Keratinocyte (primary cell): ENCODE measurements around the gene COL13A1. TPM values are rescaled to one million over a fixed set of nuclear protein-coding genes. Genes with fewer than 3 reads are reported as not detected.

Experiments used
- DNase-seq: peaks from one replicate; pipeline ENCODE4 v3.0.0-alpha.2; 2011; ENCODE audit warnings: low read depth, missing footprints, low spot score
- FAIRE-seq: peaks from 2 replicates; lab custom pipeline; 2011; peaks lifted over from hg19 to GRCh38; lab: Jason Lieb, UNC
- H2AFZ ChIP-seq: 2 replicates; pipeline ENCODE4 v1.6.0; 2012; ENCODE audit warnings: low read length, control low read depth, inconsistent platforms; ENCODE audit not compliant: control insufficient read depth
- H3K27ac ChIP-seq: 2 replicates; pipeline ENCODE4 v1.5.1; 2011; ENCODE audit warnings: low read length; ENCODE audit not compliant: control insufficient read depth, insufficient read depth
- H3K27me3 ChIP-seq: 3 replicates; pipeline ENCODE4 v1.6.0; 2011; ENCODE audit warnings: low read length; ENCODE audit not compliant: control insufficient read depth, insufficient read depth; ENCODE audit errors: extremely low read depth
- H3K36me3 ChIP-seq, 2 experiments: 2 replicates in 1 of 2; 3 replicates in 1 of 2; pipeline ENCODE4 v1.5.1; 2011; ENCODE audit warnings: low read length in 2 of 2, mild to moderate bottlenecking in 1 of 2; ENCODE audit not compliant: control insufficient read depth in 2 of 2, insufficient read depth in 2 of 2; ENCODE audit errors: extremely low read depth in 1 of 2
- H3K4me1 ChIP-seq: 3 replicates; pipeline ENCODE4 v1.5.1; 2011; ENCODE audit warnings: low read length; ENCODE audit not compliant: control insufficient read depth, insufficient read depth; ENCODE audit errors: extremely low read depth
- H3K4me2 ChIP-seq: 3 replicates; pipeline ENCODE4 v1.6.0; 2011; ENCODE audit warnings: low read depth, low read length; ENCODE audit not compliant: control insufficient read depth, insufficient read depth; ENCODE audit errors: extremely low read depth
- H3K4me3 ChIP-seq, 3 experiments: fragments of 200-600 bp in 1 of 3; sonication (generic) in 1 of 3; 2 replicates in 2 of 3; 3 replicates in 1 of 3; pipeline ENCODE4 v1.5.1; 2011 to 2016; ENCODE audit warnings: low read length in 3 of 3, mild to moderate bottlenecking in 3 of 3, control low read depth in 2 of 3, inconsistent platforms in 1 of 3, low read depth in 1 of 3, mixed read lengths in 1 of 3, mixed run types in 1 of 3, moderate library complexity in 1 of 3; ENCODE audit not compliant: control insufficient read depth in 2 of 3, insufficient read depth in 2 of 3; ENCODE audit errors: extremely low read depth in 1 of 3
- H3K79me2 ChIP-seq: 2 replicates; pipeline ENCODE4 v1.6.0; 2012; ENCODE audit warnings: low read length; ENCODE audit not compliant: control insufficient read depth, insufficient read depth
- H3K9ac ChIP-seq: 3 replicates; pipeline ENCODE4 v1.6.0; 2011; ENCODE audit warnings: low read length; ENCODE audit not compliant: control insufficient read depth, insufficient read depth; ENCODE audit errors: extremely low read depth
- H3K9me1 ChIP-seq: 3 replicates; pipeline ENCODE4 v1.6.0; 2011; ENCODE audit warnings: low read length; ENCODE audit not compliant: control insufficient read depth, insufficient read depth; ENCODE audit errors: extremely low read depth
- H3K9me3 ChIP-seq: 2 replicates; pipeline ENCODE4 v1.5.1; 2012; ENCODE audit warnings: low read depth, low read length; ENCODE audit not compliant: control insufficient read depth
- H4K20me1 ChIP-seq: 3 replicates; pipeline ENCODE4 v1.6.0; 2011; ENCODE audit warnings: low read length; ENCODE audit not compliant: control insufficient read depth, insufficient read depth; ENCODE audit errors: extremely low read depth
- EZH2 ChIP-seq: IDR thresholded peaks from one replicate; pipeline ENCODE4 v1.6.1; 2012; ENCODE audit warnings: inconsistent platforms, mild to moderate bottlenecking, low read length, moderate library complexity
- dilution Hi-C: fragments of 300-500 bp; cut with MboI; formaldehyde crosslinking; loops from one replicate; pipeline ENCODE4 v1.7.0; 2020; ENCODE audit warnings: low sequenced_read_pairs; ENCODE audit not compliant: extremely low pct_ligation_motif_present
- polyA plus RNA-seq, 5 experiments: library from polyadenylated mRNA; depleted of rRNA in 3 of 5; stranded (reverse) in 3 of 5; stranded (forward) in 1 of 5; unstranded in 1 of 5; fragments of >200 nt; gene quantifications; 1 replicate in 1 of 5; 2 replicates in 3 of 5; 3 replicates in 1 of 5; pipeline versions ENCODE4 v1.2.1 to v1.2.3, GENCODE V29; 2011 to 2012; ENCODE audit warnings: missing spikeins in 2 of 5, low read depth in 1 of 5, low replicate concordance in 1 of 5
- TF ChIP-seq, protein P1 (sequence below), 3 experiments: IDR thresholded peaks in 1 of 3; conservative IDR thresholded peaks in 1 of 3; optimal IDR thresholded peaks in 1 of 3; 2 replicates in 2 of 3; 3 replicates in 1 of 3; pipeline versions ENCODE3 to v1.5.1; 2011; ENCODE audit warnings: low read length in 3 of 3, mild to moderate bottlenecking in 3 of 3, moderate library complexity in 2 of 3, control low read depth in 1 of 3, inconsistent platforms in 1 of 3; ENCODE audit not compliant: insufficient read depth in 2 of 3; ENCODE audit errors: extremely low read depth in 1 of 3

Gene COL13A1
- polyA plus RNA-seq, 1 donor (not counting 4 experiments of a cell fraction or from before 2014, with no cell fraction given) = 1.5 TPM

DNA sequence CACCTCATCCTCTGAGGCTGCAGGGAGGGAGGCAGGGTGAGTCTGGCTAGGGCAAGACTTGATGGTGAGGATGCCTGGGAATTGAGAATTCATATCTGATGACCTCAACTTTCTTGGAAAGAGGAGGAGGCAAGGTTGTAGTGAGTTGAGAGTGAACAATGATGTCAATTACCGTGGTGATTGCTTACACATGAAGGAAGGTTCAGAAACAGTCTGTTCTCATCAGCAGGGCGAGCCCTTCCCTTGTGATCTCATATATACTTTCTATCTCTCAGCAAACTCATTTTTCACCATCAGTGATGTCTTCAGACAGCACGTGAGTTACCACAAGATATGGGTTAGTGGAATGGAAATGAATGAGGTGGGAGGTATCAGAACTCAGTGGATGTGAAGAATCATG is 20.1 kb upstream of the COL13A1 start:
- H3K4me2 ChIP-seq = no peak overlapping the region
- no peak overlapping the region for H3K9ac ChIP-seq
- FAIRE-seq = no peak
- no peaks in the 10 kb centered on the region for H3K9me3 ChIP-seq
- TF ChIP-seq EZH2 = no peak
- TF ChIP-seq, protein P1, sequence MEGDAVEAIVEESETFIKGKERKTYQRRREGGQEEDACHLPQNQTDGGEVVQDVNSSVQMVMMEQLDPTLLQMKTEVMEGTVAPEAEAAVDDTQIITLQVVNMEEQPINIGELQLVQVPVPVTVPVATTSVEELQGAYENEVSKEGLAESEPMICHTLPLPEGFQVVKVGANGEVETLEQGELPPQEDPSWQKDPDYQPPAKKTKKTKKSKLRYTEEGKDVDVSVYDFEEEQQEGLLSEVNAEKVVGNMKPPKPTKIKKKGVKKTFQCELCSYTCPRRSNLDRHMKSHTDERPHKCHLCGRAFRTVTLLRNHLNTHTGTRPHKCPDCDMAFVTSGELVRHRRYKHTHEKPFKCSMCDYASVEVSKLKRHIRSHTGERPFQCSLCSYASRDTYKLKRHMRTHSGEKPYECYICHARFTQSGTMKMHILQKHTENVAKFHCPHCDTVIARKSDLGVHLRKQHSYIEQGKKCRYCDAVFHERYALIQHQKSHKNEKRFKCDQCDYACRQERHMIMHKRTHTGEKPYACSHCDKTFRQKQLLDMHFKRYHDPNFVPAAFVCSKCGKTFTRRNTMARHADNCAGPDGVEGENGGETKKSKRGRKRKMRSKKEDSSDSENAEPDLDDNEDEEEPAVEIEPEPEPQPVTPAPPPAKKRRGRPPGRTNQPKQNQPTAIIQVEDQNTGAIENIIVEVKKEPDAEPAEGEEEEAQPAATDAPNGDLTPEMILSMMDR (optimal IDR thresholded peaks at IDR 0.05 in 1 of 3, IDR thresholded peaks at IDR 0.05 in 1 of 3, conservative IDR thresholded peaks at IDR 0.05 in 1 of 3; ENCODE audit: extremely low read depth in 1 of 3, insufficient read depth in 2 of 3, low read length in 3 of 3) = no peak
- H3K36me3 ChIP-seq = no peaks in the 10 kb centered on the region
- no peak for DNase-seq
- H3K27me3 ChIP-seq = peaks cover 24% of the 10 kb centered on the region
- no peak overlapping the region for H3K4me3 ChIP-seq
- H3K4me1 ChIP-seq = no peaks in the 10 kb centered on the region
- no peak overlapping the region for H2AFZ ChIP-seq
- H3K9me1 ChIP-seq = no peaks in the 10 kb centered on the region
- no peaks in the 10 kb centered on the region for H4K20me1 ChIP-seq
- dilution Hi-C loops = no loop called here
- H3K27ac ChIP-seq = no peak overlapping the region
- no peaks in the 10 kb centered on the region for H3K79me2 ChIP-seq

DNA sequence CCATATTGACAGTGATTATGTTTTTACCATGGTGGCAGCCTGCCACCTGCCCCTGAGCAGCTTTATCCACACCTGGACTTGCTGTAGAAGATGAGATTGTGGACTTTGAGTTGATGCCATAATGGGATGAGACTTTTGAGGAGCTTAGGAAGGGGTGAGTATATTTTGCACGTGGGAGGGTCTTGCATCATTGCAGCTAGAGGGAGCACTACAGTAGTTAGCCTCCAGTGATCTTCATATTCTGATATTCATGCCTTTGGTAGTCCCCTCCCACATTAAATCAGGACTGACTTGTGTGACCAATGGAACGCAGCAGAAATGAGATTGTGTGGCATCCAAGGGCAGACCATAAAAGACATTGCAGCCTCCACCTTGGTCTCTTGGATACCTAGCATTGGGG is 18.2 kb upstream of the COL13A1 start:
- Histone ChIP-seq H3K27me3 (peaks cover 24% of the 10 kb centered on the region), H3K9ac (no peak overlapping the region), H4K20me1 (no peaks in the 10 kb centered on the region), H3K36me3 (no peaks in the 10 kb centered on the region), H3K4me3 (no peak overlapping the region), H3K4me2 (no peak overlapping the region), H2AFZ (no peak overlapping the region), H3K27ac (no peak overlapping the region), H3K9me1 (no peaks in the 10 kb centered on the region), H3K4me1 (no peaks in the 10 kb centered on the region), H3K79me2 (no peaks in the 10 kb centered on the region), H3K9me3 (no peaks in the 10 kb centered on the region)
- FAIRE-seq (no peak), DNase-seq (no peak)
- dilution Hi-C loops = no loop called here
- TF ChIP-seq EZH2 = no peak
- TF ChIP-seq, protein P1 (optimal IDR thresholded peaks at IDR 0.05 in 1 of 3, IDR thresholded peaks at IDR 0.05 in 1 of 3, conservative IDR thresholded peaks at IDR 0.05 in 1 of 3; ENCODE audit: extremely low read depth in 1 of 3, insufficient read depth in 2 of 3, low read length in 3 of 3) = no peak
